Breast epithelium (tissue), 3 donors: ENCODE measurements around the gene LRRC37B.

Experiments used
- POLR2A ChIP-seq: fragments of 450-650 bp; IDR thresholded peaks from one replicate; pipeline ENCODE4 v1.6.1; 2016; ENCODE audit warnings: antibody characterized with exemption, mild to moderate bottlenecking, moderate library complexity
- TF ChIP-seq, protein P1 (sequence below), 3 donors: fragments of 450-650 bp; IDR thresholded peaks; one replicate each; pipeline ENCODE4 v1.5.1; 2016 to 2017; ENCODE audit warnings: antibody characterized with exemption in 3 of 3, mild to moderate bottlenecking in 3 of 3, moderate library complexity in 3 of 3

DNA sequence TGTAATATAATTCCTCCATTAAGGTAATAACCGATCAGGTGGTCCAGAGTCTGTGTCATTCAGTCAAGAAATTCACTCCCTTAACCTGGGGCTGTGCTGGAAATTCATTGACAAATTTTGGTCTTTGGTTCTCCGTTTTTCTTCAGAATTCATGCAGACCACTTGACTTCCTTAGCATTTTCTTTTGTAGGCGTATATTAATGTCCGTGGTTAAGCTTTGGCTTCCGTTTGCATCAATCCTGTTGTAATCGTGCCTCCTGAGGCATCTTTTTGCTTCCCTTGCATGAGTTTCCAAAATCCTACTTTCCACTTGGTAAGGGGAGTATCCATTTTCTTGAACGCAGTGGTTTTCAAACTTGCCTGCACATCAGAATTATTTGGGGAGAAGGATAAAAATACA lies 9.0 kb downstream of the LRRC37B start:
- TF ChIP-seq POLR2A: no peak
- TF ChIP-seq, protein P1, sequence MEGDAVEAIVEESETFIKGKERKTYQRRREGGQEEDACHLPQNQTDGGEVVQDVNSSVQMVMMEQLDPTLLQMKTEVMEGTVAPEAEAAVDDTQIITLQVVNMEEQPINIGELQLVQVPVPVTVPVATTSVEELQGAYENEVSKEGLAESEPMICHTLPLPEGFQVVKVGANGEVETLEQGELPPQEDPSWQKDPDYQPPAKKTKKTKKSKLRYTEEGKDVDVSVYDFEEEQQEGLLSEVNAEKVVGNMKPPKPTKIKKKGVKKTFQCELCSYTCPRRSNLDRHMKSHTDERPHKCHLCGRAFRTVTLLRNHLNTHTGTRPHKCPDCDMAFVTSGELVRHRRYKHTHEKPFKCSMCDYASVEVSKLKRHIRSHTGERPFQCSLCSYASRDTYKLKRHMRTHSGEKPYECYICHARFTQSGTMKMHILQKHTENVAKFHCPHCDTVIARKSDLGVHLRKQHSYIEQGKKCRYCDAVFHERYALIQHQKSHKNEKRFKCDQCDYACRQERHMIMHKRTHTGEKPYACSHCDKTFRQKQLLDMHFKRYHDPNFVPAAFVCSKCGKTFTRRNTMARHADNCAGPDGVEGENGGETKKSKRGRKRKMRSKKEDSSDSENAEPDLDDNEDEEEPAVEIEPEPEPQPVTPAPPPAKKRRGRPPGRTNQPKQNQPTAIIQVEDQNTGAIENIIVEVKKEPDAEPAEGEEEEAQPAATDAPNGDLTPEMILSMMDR (IDR thresholded peaks at IDR 0.05): no peak
